ENCODE results near the gene NMU.

GRCh38 chr4:55684276-55684675, 48.2 kb upstream of the NMU start:
- TF ChIP-seq CTCF (conservative IDR thresholded peaks at IDR 0.05; ENCODE audit: low read depth, low read length): no peak
- TF ChIP-seq POLR2A (IDR thresholded peaks at IDR 0.05; ENCODE audit: low read depth, low read length): no peak
- no peak for TF ChIP-seq RCOR1 (IDR thresholded peaks at IDR 0.05; ENCODE audit: insufficient replicate concordance, low read length)
- no peak for TF ChIP-seq SMC3 (IDR thresholded peaks at IDR 0.05; ENCODE audit: low read depth, low read length)
- TF ChIP-seq CEBPB (IDR thresholded peaks at IDR 0.05; ENCODE audit: low read depth, low read length): no peak
- TF ChIP-seq RAD21 (IDR thresholded peaks at IDR 0.05; ENCODE audit: low read length): no peak
